A673 (cell line): ENCODE results near the gene HCST.

Experiments
- EZH2 ChIP-seq: fragments of 200-600 bp; sonication (generic); IDR thresholded peaks from 2 replicates; pipeline ENCODE4 v1.6.1; 2017; ENCODE audit warnings: borderline replicate concordance, low read depth, mild to moderate bottlenecking, mixed read lengths, antibody characterized with exemption, low read length; ENCODE audit not compliant: poor library complexity, severe bottlenecking
- TF ChIP-seq, protein P1 (sequence below): fragments of 300-800, 200-600 bp; sonication (generic); conservative IDR thresholded peaks from 2 replicates; pipeline ENCODE4 v1.5.1; 2017; ENCODE audit warnings: low read depth, mild to moderate bottlenecking, antibody characterized with exemption, low read length, moderate library complexity, mixed read lengths

DNA sequence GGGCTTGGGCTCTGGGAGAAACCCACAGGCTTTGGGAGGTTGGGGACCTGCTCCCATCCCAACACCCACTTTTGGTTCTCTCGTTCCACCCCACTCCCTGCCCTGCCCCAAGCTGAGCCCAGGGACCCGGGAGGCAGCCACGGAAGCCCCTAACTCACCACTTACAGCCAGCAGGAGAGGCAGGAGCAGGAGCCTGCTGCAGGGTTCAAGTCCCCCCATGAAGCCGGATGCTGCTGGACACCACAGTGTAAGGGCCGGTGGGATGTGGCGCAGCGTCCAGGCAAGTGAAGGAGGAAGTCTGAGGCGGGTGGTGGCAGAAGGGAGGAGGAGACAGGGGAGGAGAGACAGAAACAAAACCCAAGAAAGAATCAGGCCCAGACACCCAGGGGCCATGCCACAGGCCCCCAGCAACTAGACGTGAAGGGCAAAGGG lies 5.7 kb downstream of the HCST start, which contains the start of gene TYROBP:
- TF ChIP-seq, protein P1, sequence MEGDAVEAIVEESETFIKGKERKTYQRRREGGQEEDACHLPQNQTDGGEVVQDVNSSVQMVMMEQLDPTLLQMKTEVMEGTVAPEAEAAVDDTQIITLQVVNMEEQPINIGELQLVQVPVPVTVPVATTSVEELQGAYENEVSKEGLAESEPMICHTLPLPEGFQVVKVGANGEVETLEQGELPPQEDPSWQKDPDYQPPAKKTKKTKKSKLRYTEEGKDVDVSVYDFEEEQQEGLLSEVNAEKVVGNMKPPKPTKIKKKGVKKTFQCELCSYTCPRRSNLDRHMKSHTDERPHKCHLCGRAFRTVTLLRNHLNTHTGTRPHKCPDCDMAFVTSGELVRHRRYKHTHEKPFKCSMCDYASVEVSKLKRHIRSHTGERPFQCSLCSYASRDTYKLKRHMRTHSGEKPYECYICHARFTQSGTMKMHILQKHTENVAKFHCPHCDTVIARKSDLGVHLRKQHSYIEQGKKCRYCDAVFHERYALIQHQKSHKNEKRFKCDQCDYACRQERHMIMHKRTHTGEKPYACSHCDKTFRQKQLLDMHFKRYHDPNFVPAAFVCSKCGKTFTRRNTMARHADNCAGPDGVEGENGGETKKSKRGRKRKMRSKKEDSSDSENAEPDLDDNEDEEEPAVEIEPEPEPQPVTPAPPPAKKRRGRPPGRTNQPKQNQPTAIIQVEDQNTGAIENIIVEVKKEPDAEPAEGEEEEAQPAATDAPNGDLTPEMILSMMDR, result no peak
- no peak for TF ChIP-seq EZH2
